Activated CD8-positive, alpha-beta T cell treated with anti-CD3 and anti-CD28 coated beads for 36 hours (primary cell): ENCODE measurements around the gene LIPH. TPM values are rescaled to one million over a fixed set of nuclear protein-coding genes. Genes with fewer than 3 reads are reported as not detected.

Experiments
- ATAC-seq: fragments of 200-7000 bp; cut with Tn5 transposase; one replicate; pipeline ENCODE4 v1.10.0; 2021; ENCODE audit warnings: mild to moderate bottlenecking, moderate library complexity
- CTCF ChIA-PET: fragments of 350-600 bp; sonication (Branson Sonifier 250); formaldehyde crosslinking; loops from one replicate; lab custom pipeline; 2021; ENCODE audit warnings: antibody characterized with exemption; lab: Charles Lee
- POLR2A ChIA-PET: fragments of 350-600 bp; sonication (Branson Sonifier 250); formaldehyde crosslinking; loops from one replicate; lab custom pipeline; 2021; ENCODE audit warnings: antibody characterized with exemption; lab: Charles Lee
- DNase-seq: peaks from one replicate; pipeline ENCODE4 v3.0.0-alpha.2; 2020
- H3K27ac Mint-ChIP-seq: one replicate; pipeline ENCODE4 v1.8.0; 2021; ENCODE audit warnings: mild to moderate bottlenecking, mixed read lengths
- H3K27me3 Mint-ChIP-seq: one replicate; pipeline ENCODE4 v1.8.0; 2021; ENCODE audit warnings: mixed read lengths
- H3K36me3 Mint-ChIP-seq: one replicate; pipeline ENCODE4 v1.8.0; 2021; ENCODE audit warnings: low read depth, mixed read lengths
- H3K4me1 Mint-ChIP-seq: one replicate; pipeline ENCODE4 v1.8.0; 2021; ENCODE audit warnings: low read depth, mixed read lengths
- H3K4me3 Mint-ChIP-seq: one replicate; pipeline ENCODE4 v1.8.0; 2021; ENCODE audit warnings: mild to moderate bottlenecking, moderate library complexity, mixed read lengths
- H3K9me3 Mint-ChIP-seq: one replicate; pipeline ENCODE4 v1.8.0; 2021; ENCODE audit warnings: mixed read lengths
- intact Hi-C: fragments of 100-400 bp; cut with micrococcal nuclease; formaldehyde crosslinking; loops from one replicate; pipeline ENCODE4 v1.10.0; 2022
- total RNA-seq, 2 experiments: library from RNA; stranded (reverse); gene quantifications; one replicate each; pipeline ENCODE4 v1.2.3, GENCODE V29; 2021
- TF ChIP-seq, protein P1 (sequence below): fragments of 200-600 bp; IDR thresholded peaks from one replicate; pipeline ENCODE4 v1.8.0; 2022; ENCODE audit warnings: antibody characterized with exemption, mild to moderate bottlenecking

Gene LIPH
- total RNA-seq, 2 experiments from 2014 or later, result not detected

GRCh38 chr3:185537369-185537970 lies 14.9 kb downstream of the LIPH start:
- TF ChIP-seq, protein P1, sequence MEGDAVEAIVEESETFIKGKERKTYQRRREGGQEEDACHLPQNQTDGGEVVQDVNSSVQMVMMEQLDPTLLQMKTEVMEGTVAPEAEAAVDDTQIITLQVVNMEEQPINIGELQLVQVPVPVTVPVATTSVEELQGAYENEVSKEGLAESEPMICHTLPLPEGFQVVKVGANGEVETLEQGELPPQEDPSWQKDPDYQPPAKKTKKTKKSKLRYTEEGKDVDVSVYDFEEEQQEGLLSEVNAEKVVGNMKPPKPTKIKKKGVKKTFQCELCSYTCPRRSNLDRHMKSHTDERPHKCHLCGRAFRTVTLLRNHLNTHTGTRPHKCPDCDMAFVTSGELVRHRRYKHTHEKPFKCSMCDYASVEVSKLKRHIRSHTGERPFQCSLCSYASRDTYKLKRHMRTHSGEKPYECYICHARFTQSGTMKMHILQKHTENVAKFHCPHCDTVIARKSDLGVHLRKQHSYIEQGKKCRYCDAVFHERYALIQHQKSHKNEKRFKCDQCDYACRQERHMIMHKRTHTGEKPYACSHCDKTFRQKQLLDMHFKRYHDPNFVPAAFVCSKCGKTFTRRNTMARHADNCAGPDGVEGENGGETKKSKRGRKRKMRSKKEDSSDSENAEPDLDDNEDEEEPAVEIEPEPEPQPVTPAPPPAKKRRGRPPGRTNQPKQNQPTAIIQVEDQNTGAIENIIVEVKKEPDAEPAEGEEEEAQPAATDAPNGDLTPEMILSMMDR, result no peak
- ChIA-PET POLR2A (no interaction called here), CTCF (no interaction called here)
- no peaks in the 10 kb centered on the region for H3K9me3 Mint-ChIP-seq
- peak overlapping the region; percentile 62 for H3K27ac Mint-ChIP-seq
- peaks cover 7% of the 10 kb centered on the region for H3K4me1 Mint-ChIP-seq
- no peaks in the 10 kb centered on the region for H3K36me3 Mint-ChIP-seq
- peak; percentile 50 for DNase-seq
- intact Hi-C loops, result no loop called here
- H3K4me3 Mint-ChIP-seq, result no peak overlapping the region
- no peaks in the 10 kb centered on the region for H3K27me3 Mint-ChIP-seq
- peak; percentile 97 for ATAC-seq

DNA sequence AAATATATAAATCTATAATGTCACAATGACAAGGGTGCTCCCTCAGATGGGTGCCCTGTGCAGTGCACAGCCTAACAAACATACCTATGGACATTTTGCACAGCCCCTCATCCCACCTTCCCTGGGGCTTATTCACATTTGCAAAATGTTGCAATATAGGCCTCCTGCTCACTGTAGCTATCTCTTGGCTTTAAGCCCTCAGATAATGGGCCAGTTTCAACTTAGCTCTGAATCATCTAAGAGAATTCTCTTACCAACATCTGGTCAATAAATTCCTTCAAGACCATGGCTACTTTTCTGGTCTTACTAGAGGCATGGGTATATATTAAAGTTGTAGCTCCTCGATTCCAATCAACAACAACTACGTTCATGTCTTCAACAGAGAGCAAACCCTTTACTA lies 17.9 kb downstream of the LIPH start:
- Mint-ChIP-seq H3K4me1 (peaks cover 7% of the 10 kb centered on the region), H3K9me3 (no peaks in the 10 kb centered on the region), H3K36me3 (no peaks in the 10 kb centered on the region), H3K4me3 (no peak overlapping the region), H3K27ac (no peak overlapping the region), H3K27me3 (peaks cover 4% of the 10 kb centered on the region)
- ChIA-PET CTCF (interaction anchor here (1.1 to 1.8 kb wide), 3 partner anchors 24 to 126 kb away, joined by 3 to 10 read pairs (median 6); no protein-coding TSS in a partner anchor), POLR2A (no interaction called here)
- ATAC-seq (no peak), DNase-seq (no peak)
- intact Hi-C loops, result no loop called here
- TF ChIP-seq, protein P1, result no peak

- no peak overlapping the region for H3K27ac Mint-ChIP-seq
- H3K4me3 Mint-ChIP-seq, result no peak overlapping the region
- ChIA-PET POLR2A (no interaction called here), CTCF (no interaction called here)
- intact Hi-C loops, result no loop called here
- H3K36me3 Mint-ChIP-seq, result no peaks in the 10 kb centered on the region
- ATAC-seq (no peak), DNase-seq (no peak)
- H3K4me1 Mint-ChIP-seq, result peaks cover 7% of the 10 kb centered on the region
- peaks cover 4% of the 10 kb centered on the region for H3K27me3 Mint-ChIP-seq
- TF ChIP-seq, protein P1, result no peak
- no peaks in the 10 kb centered on the region for H3K9me3 Mint-ChIP-seq
Observed at GRCh38 chr3:185532901-185533300, 19.5 kb downstream of the LIPH start.

DNA sequence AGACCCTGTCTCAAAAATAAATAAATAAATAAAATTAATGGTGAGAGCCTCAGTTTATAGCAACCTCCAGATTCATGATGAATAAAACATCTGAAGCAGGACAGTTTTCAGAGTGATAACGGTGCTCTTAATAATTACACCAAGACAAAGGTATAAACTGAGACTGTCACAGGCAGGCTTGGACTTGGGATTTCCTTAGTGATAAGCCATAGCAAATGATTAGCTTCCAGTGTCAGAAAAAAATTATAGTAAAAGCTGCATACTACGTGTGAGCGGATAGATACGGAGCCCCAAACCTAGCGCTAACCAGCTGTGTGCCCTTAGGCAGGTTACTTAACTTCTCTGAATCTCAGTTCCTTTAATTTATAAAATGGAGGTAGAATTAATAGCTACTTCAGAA lies 21.5 kb downstream of the LIPH start:
- H3K27me3 Mint-ChIP-seq, result peaks cover 6% of the 10 kb centered on the region
- H3K27ac Mint-ChIP-seq, result no peak overlapping the region
- ATAC-seq, result no peak
- no peak for DNase-seq
- TF ChIP-seq, protein P1, result no peak
- intact Hi-C loops, result no loop called here
- no peaks in the 10 kb centered on the region for H3K4me1 Mint-ChIP-seq
- H3K4me3 Mint-ChIP-seq, result no peak overlapping the region
- no peaks in the 10 kb centered on the region for H3K9me3 Mint-ChIP-seq
- POLR2A ChIA-PET, result no interaction called here
- no peaks in the 10 kb centered on the region for H3K36me3 Mint-ChIP-seq
- CTCF ChIA-PET, result interaction anchor here (0.9 to 1.5 kb wide), 2 partner anchors 25 to 29 kb away, joined by 3 to 5 read pairs; no protein-coding TSS in a partner anchor

DNA sequence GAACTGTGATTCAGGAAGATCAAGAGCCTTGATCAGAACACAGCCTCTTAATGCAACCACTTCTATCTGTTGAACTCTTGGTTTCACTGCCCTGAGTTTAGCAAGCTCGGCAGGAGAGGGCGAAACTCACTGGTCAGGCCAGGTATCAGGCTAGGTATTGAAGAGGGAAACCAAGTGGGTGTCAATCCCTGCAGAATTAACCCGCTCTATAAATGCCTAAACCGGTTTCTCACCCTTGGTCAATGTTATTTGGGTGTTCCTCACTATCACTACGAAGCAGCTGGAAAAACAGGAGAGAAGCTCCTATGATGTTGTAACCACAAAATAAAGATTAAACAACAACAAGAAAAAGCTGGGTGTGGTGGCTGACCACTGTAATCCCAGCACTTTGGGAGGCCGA lies 23.9 kb downstream of the LIPH start:
- Mint-ChIP-seq H3K4me1 (no peaks in the 10 kb centered on the region), H3K9me3 (no peaks in the 10 kb centered on the region), H3K27me3 (peaks cover 7% of the 10 kb centered on the region), H3K36me3 (no peaks in the 10 kb centered on the region), H3K4me3 (no peak overlapping the region), H3K27ac (no peak overlapping the region)
- TF ChIP-seq, protein P1, result no peak
- CTCF ChIA-PET, result no interaction called here
- POLR2A ChIA-PET, result no interaction called here
- DNase-seq, result no peak
- no peak for ATAC-seq
- intact Hi-C loops, result no loop called here
